ENCODE measurements around the gene MMRN1.

Gene MMRN1

DNA sequence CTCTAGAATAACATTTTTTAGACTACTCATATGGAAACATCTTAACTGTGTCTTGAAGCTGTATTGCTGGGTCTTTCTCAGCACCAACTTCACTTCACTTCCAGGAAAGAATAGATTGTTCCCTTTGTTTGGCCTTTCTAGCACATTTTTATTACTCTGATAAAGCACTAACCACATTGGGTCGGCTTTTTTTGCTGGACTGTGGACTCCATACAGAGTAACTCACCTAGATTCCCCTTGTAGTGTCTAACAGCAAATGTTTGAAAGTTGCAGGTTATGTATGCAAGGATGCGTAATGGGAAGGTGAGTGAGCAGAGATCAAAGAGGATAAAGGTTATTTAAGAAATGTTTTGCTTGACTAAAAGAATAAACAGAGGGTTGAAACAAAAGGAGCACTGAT lies 101.2 kb downstream of the MMRN1 start (continued):
- no peak for TF ChIP-seq POU6F1 (CRISPR knock-in tag; IDR thresholded peaks at IDR 0.05; ENCODE audit: borderline replicate concordance, low read depth)
- TF ChIP-seq TCF4 (CRISPR knock-in tag; IDR thresholded peaks at IDR 0.05; ENCODE audit: borderline replicate concordance): no peak

DNA sequence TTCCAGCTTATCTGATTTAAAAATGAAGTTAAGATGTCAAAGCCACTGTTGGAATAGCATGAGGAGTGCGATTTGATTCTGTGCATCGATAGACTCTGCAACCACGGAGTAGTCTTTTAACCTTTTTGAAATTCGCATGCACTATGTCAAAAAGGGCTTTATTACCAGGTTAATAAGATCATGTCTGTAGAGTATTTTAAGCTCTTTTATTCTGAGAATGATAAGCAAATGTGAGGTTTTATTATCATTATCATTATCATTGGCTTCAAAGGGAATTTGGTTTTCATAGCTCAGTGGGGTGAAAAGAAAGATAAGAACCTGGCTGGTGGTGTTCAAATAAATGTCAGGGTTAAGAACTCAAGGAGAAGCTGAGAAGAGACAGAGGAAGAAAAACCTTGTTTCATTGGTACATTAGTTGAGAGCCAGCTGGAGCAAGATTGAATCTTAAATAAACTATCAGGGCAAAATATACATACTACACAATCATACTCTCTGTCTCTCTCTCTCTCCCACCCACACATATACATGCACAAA lies 102.6 kb downstream of the MMRN1 start:
- no peak for ATAC-seq
- TF ChIP-seq TCF4 (CRISPR knock-in tag; IDR thresholded peaks at IDR 0.05; ENCODE audit: borderline replicate concordance) (peak; percentile 88), ZC3H10 (CRISPR knock-in tag; IDR thresholded peaks at IDR 0.05) (no peak), ESRRG (CRISPR knock-in tag; IDR thresholded peaks at IDR 0.05) (no peak), ZFP3 (CRISPR knock-in tag; IDR thresholded peaks at IDR 0.05) (no peak), TSHZ2 (CRISPR knock-in tag; IDR thresholded peaks at IDR 0.05) (peak; percentile 43; the same call in 1 of the 2 replicates)

GRCh38 chr4:89998469-89999011 lies 103.9 kb downstream of the MMRN1 start:
- ATAC-seq: no peak

GRCh38 chr4:90001023-90001422 lies 106.4 kb downstream of the MMRN1 start:
- ATAC-seq: no peak
- TF ChIP-seq CSDC2 (CRISPR knock-in tag; IDR thresholded peaks at IDR 0.05) (no peak), ARNTL (CRISPR knock-in tag; IDR thresholded peaks at IDR 0.05; ENCODE audit: borderline replicate concordance, low read depth) (no peak)

More at GRCh38 chr4:89998469-89999011, 103.9 kb downstream of the MMRN1 start:
- no peak for TF ChIP-seq ZNF70 (CRISPR knock-in tag; IDR thresholded peaks at IDR 0.05)
- no peak for TF ChIP-seq ZC3H10 (CRISPR knock-in tag; IDR thresholded peaks at IDR 0.05)
- no peak for TF ChIP-seq PPARA (CRISPR knock-in tag; IDR thresholded peaks at IDR 0.05; ENCODE audit: borderline replicate concordance)
- no peak for TF ChIP-seq ARNTL (CRISPR knock-in tag; IDR thresholded peaks at IDR 0.05; ENCODE audit: borderline replicate concordance, low read depth)
- TF ChIP-seq ZFP3 (CRISPR knock-in tag; IDR thresholded peaks at IDR 0.05): no peak
- TF ChIP-seq CSRNP3 (CRISPR knock-in tag; IDR thresholded peaks at IDR 0.05): no peak
- no peak for TF ChIP-seq ISL1 (CRISPR knock-in tag; IDR thresholded peaks at IDR 0.05)

GRCh38 chr4:90002441-90003062 lies 107.9 kb downstream of the MMRN1 start:
- ATAC-seq: no peak
- TF ChIP-seq ZNF8 (CRISPR knock-in tag; IDR thresholded peaks at IDR 0.05): no peak
- no peak for TF ChIP-seq ZNF70 (CRISPR knock-in tag; IDR thresholded peaks at IDR 0.05)
- no peak for TF ChIP-seq CSRNP3 (CRISPR knock-in tag; IDR thresholded peaks at IDR 0.05)
- no peak for TF ChIP-seq POU6F1 (CRISPR knock-in tag; IDR thresholded peaks at IDR 0.05; ENCODE audit: borderline replicate concordance, low read depth)
- no peak for TF ChIP-seq RARB (CRISPR knock-in tag; IDR thresholded peaks at IDR 0.05)
- no peak for TF ChIP-seq ZFP3 (CRISPR knock-in tag; IDR thresholded peaks at IDR 0.05)
- no peak for TF ChIP-seq ZNF565 (CRISPR knock-in tag; conservative IDR thresholded peaks at IDR 0.05; ENCODE audit: low read depth)
- no peak for TF ChIP-seq ARNTL (CRISPR knock-in tag; IDR thresholded peaks at IDR 0.05; ENCODE audit: borderline replicate concordance, low read depth)
- no peak for TF ChIP-seq CSDC2 (CRISPR knock-in tag; IDR thresholded peaks at IDR 0.05)
- TF ChIP-seq TSHZ2 (CRISPR knock-in tag; IDR thresholded peaks at IDR 0.05): no peak
- TF ChIP-seq TOX (CRISPR knock-in tag; IDR thresholded peaks at IDR 0.05; ENCODE audit: borderline replicate concordance): no peak
- no peak for TF ChIP-seq ISL1 (CRISPR knock-in tag; IDR thresholded peaks at IDR 0.05)
- no peak for TF ChIP-seq OSR1 (CRISPR knock-in tag; IDR thresholded peaks at IDR 0.05)
- TF ChIP-seq SNAI2 (CRISPR knock-in tag; IDR thresholded peaks at IDR 0.05): no peak
